Progenitor cell of endocrine pancreas (in vitro differentiated cells): ENCODE measurements around the gene PCA3. TPM values are rescaled to one million over a fixed set of nuclear protein-coding genes. Genes with fewer than 3 reads are reported as not detected.

Experiments
- DNase-seq: peaks from one replicate; pipeline ENCODE4 v3.0.0; 2021; ENCODE audit warnings: low spot score; ENCODE audit not compliant: unreplicated experiment
- H3K27ac Mint-ChIP-seq: 2 replicates; pipeline ENCODE4 v1.8.0; 2021; ENCODE audit warnings: mild to moderate bottlenecking, moderate library complexity, mixed read lengths
- H3K27me3 Mint-ChIP-seq: 2 replicates; pipeline ENCODE4 v1.8.0; 2021; ENCODE audit warnings: mixed read lengths
- H3K36me3 Mint-ChIP-seq: 2 replicates; pipeline ENCODE4 v1.8.0; 2022; ENCODE audit warnings: mixed read lengths; ENCODE audit not compliant: insufficient read depth
- H3K4me1 Mint-ChIP-seq: 2 replicates; pipeline ENCODE4 v1.8.0; 2021; ENCODE audit warnings: low read depth, mixed read lengths
- H3K4me3 Mint-ChIP-seq: 2 replicates; pipeline ENCODE4 v1.8.0; 2021; ENCODE audit warnings: low read depth, mild to moderate bottlenecking, moderate library complexity, mixed read lengths
- H3K9me3 Mint-ChIP-seq: 2 replicates; pipeline ENCODE4 v1.8.0; 2021; ENCODE audit warnings: low read depth, mixed read lengths
- total RNA-seq: library from RNA; stranded (reverse); gene quantifications from 2 replicates; pipeline ENCODE4 v1.2.1, GENCODE V29; 2021
- TF ChIP-seq, protein P1 (sequence below): fragments of 200-600 bp; sonication (generic); IDR thresholded peaks from one replicate; pipeline ENCODE4 v1.5.0; 2021; ENCODE audit warnings: antibody characterized with exemption, mild to moderate bottlenecking; ENCODE audit not compliant: unreplicated experiment

The PCA3 gene
- total RNA-seq, 1 donor from 2014 or later, result 0.22 TPM

DNA sequence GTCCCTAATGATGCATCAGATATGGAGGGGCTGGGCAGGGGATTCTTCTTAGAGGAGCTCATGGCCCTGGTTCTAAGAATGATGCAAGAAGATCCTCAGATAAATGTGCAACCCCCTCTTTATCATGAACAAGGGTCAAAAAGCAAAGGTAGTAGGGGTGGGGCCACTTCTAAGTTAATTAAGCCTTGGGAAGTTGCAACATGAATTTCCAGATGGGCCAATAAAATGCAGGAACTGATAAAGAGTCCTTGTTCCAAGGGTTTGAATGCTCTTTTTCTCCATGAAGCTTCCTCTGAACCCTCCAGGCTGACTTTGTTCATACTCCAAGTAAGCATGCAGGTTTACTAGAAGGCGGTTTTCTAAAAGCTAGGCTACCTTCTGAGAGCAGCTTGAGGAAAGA is 25.6 kb downstream of the PCA3 start:
- TF ChIP-seq, protein P1, sequence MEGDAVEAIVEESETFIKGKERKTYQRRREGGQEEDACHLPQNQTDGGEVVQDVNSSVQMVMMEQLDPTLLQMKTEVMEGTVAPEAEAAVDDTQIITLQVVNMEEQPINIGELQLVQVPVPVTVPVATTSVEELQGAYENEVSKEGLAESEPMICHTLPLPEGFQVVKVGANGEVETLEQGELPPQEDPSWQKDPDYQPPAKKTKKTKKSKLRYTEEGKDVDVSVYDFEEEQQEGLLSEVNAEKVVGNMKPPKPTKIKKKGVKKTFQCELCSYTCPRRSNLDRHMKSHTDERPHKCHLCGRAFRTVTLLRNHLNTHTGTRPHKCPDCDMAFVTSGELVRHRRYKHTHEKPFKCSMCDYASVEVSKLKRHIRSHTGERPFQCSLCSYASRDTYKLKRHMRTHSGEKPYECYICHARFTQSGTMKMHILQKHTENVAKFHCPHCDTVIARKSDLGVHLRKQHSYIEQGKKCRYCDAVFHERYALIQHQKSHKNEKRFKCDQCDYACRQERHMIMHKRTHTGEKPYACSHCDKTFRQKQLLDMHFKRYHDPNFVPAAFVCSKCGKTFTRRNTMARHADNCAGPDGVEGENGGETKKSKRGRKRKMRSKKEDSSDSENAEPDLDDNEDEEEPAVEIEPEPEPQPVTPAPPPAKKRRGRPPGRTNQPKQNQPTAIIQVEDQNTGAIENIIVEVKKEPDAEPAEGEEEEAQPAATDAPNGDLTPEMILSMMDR, result no peak
- Mint-ChIP-seq H3K4me3 (no peak overlapping the region), H3K27me3 (peaks cover 9% of the 10 kb centered on the region), H3K36me3 (no peaks in the 10 kb centered on the region), H3K9me3 (no peaks in the 10 kb centered on the region), H3K4me1 (peaks cover 3% of the 10 kb centered on the region), H3K27ac (no peak overlapping the region)
- no peak for DNase-seq

GRCh38 chr9:76793784-76794431 is 29.7 kb downstream of the PCA3 start:
- no peaks in the 10 kb centered on the region for H3K9me3 Mint-ChIP-seq
- no peaks in the 10 kb centered on the region for H3K27me3 Mint-ChIP-seq
- TF ChIP-seq, protein P1, result no peak
- H3K4me3 Mint-ChIP-seq, result no peak overlapping the region
- no peak for DNase-seq
- H3K4me1 Mint-ChIP-seq, result peaks cover 3% of the 10 kb centered on the region
- H3K36me3 Mint-ChIP-seq, result no peaks in the 10 kb centered on the region
- no peak overlapping the region for H3K27ac Mint-ChIP-seq

- TF ChIP-seq, protein P1, result no peak
Observed at GRCh38 chr9:76796296-76796695, 32.1 kb downstream of the PCA3 start.

GRCh38 chr9:76798527-76798926 is 34.3 kb downstream of the PCA3 start:
- no peaks in the 10 kb centered on the region for H3K36me3 Mint-ChIP-seq
- H3K27ac Mint-ChIP-seq, result no peak overlapping the region
- H3K4me3 Mint-ChIP-seq, result no peak overlapping the region
- H3K4me1 Mint-ChIP-seq, result peaks cover 17% of the 10 kb centered on the region
- DNase-seq, result no peak
- TF ChIP-seq, protein P1, result no peak
- no peaks in the 10 kb centered on the region for H3K9me3 Mint-ChIP-seq
- no peaks in the 10 kb centered on the region for H3K27me3 Mint-ChIP-seq

More at GRCh38 chr9:76796296-76796695, 32.1 kb downstream of the PCA3 start:
- no peaks in the 10 kb centered on the region for H3K36me3 Mint-ChIP-seq
- DNase-seq, result no peak
- H3K27ac Mint-ChIP-seq, result no peak overlapping the region
- H3K27me3 Mint-ChIP-seq, result no peaks in the 10 kb centered on the region
- H3K4me3 Mint-ChIP-seq, result no peak overlapping the region
- H3K9me3 Mint-ChIP-seq, result no peaks in the 10 kb centered on the region
- peaks cover 1% of the 10 kb centered on the region for H3K4me1 Mint-ChIP-seq

GRCh38 chr9:76799473-76799872 is 35.2 kb downstream of the PCA3 start:
- Mint-ChIP-seq H3K4me3 (no peak overlapping the region), H3K36me3 (no peaks in the 10 kb centered on the region), H3K27ac (no peak overlapping the region), H3K9me3 (no peaks in the 10 kb centered on the region), H3K4me1 (peaks cover 25% of the 10 kb centered on the region), H3K27me3 (peaks cover 6% of the 10 kb centered on the region)
- DNase-seq, result no peak
- TF ChIP-seq, protein P1, result no peak
